ENCODE measurements around the gene SH3PXD2A. TPM values are rescaled to one million over a fixed set of nuclear protein-coding genes. Genes with fewer than 3 reads are reported as not detected.

Gene SH3PXD2A
- total and polyA plus RNA-seq, 9 of the 15 experiments (the other 6 are each of a cell fraction or from before 2014, with no cell fraction given), result 0.41 to 9.3 (median 2.5) TPM

DNA sequence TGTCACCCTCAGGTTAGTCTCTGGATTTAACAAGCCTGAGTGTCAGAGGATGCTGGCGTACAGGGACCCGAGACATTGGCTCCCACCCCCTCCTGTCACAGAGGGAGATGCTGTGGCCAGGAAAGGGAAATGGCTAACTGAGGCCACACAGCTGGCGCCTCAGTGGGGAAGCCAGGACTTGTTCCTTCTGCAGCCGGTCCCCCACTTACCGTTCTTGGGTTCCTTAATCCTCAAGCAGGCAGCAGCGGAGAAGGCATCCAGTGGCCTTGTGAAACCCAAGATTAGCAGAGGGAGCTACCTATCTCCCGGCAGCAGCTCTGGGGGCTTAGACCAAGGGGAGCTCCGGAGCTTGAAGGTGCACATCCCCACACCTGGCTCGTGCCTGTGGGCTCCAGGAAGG is 296.5 kb downstream of the SH3PXD2A start (continued):
- TF ChIP-seq NONO (IDR thresholded peaks at IDR 0.05; ENCODE audit: low read depth in 2 of 2, low read length in 1 of 2) (no peak), ZFP1 (CRISPR knock-in tag; IDR thresholded peaks at IDR 0.05) (no peak)
- TF ChIP-seq, protein P1, sequence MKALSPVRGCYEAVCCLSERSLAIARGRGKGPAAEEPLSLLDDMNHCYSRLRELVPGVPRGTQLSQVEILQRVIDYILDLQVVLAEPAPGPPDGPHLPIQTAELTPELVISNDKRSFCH (CRISPR knock-in tag; IDR thresholded peaks at IDR 0.05), result no peak
- TF ChIP-seq, protein P1 (tag; IDR thresholded peaks at IDR 0.05), result no peak
- TF ChIP-seq, protein P2, sequence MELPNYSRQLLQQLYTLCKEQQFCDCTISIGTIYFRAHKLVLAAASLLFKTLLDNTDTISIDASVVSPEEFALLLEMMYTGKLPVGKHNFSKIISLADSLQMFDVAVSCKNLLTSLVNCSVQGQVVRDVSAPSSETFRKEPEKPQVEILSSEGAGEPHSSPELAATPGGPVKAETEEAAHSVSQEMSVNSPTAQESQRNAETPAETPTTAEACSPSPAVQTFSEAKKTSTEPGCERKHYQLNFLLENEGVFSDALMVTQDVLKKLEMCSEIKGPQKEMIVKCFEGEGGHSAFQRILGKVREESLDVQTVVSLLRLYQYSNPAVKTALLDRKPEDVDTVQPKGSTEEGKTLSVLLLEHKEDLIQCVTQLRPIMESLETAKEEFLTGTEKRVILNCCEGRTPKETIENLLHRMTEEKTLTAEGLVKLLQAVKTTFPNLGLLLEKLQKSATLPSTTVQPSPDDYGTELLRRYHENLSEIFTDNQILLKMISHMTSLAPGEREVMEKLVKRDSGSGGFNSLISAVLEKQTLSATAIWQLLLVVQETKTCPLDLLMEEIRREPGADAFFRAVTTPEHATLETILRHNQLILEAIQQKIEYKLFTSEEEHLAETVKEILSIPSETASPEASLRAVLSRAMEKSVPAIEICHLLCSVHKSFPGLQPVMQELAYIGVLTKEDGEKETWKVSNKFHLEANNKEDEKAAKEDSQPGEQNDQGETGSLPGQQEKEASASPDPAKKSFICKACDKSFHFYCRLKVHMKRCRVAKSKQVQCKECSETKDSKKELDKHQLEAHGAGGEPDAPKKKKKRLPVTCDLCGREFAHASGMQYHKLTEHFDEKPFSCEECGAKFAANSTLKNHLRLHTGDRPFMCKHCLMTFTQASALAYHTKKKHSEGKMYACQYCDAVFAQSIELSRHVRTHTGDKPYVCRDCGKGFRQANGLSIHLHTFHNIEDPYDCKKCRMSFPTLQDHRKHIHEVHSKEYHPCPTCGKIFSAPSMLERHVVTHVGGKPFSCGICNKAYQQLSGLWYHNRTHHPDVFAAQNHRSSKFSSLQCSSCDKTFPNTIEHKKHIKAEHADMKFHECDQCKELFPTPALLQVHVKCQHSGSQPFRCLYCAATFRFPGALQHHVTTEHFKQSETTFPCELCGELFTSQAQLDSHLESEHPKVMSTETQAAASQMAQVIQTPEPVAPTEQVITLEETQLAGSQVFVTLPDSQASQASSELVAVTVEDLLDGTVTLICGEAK (IDR thresholded peaks at IDR 0.05), result no peak
- TF ChIP-seq, protein P2 (CRISPR knock-in tag; IDR thresholded peaks at IDR 0.05), result no peak

Data from K562 (cell line).